Osteoblast (primary cell): Measurements from ENCODE around the gene SIGLECL1. TPM values are rescaled to one million over a fixed set of nuclear protein-coding genes. Genes with fewer than 3 reads are reported as not detected.

Experiments
- DNase-seq: peaks from one replicate; pipeline ENCODE4 v3.0.0; 2011; ENCODE audit warnings: low spot score, mixed read lengths; ENCODE audit not compliant: insufficient read length; ENCODE audit errors: missing footprints
- H2AFZ ChIP-seq: 2 replicates; pipeline ENCODE4 v1.6.0; 2011; ENCODE audit warnings: mild to moderate bottlenecking, low read length
- H3K27ac ChIP-seq: 2 replicates; pipeline ENCODE4 v1.5.1; 2011; ENCODE audit warnings: mild to moderate bottlenecking, low read depth, low read length, moderate library complexity
- H3K27me3 ChIP-seq: 2 replicates; pipeline ENCODE4 v1.6.0; 2012; ENCODE audit warnings: mild to moderate bottlenecking, control low read depth, inconsistent platforms, low read length, moderate library complexity; ENCODE audit not compliant: insufficient read depth
- H3K36me3 ChIP-seq: 2 replicates; pipeline ENCODE4 v1.5.1; 2011; ENCODE audit warnings: mild to moderate bottlenecking, low read length, control low read depth, moderate library complexity; ENCODE audit not compliant: insufficient read depth
- H3K4me1 ChIP-seq: 2 replicates; pipeline ENCODE4 v1.5.1; 2011; ENCODE audit warnings: mild to moderate bottlenecking, low read length, control low read depth, moderate library complexity; ENCODE audit not compliant: insufficient read depth
- H3K4me2 ChIP-seq: 2 replicates; pipeline ENCODE4 v1.6.0; 2011; ENCODE audit warnings: mild to moderate bottlenecking, low read length; ENCODE audit not compliant: insufficient read depth
- H3K4me3 ChIP-seq: fragments of 200-600 bp; sonication (generic); 3 replicates; pipeline ENCODE4 v1.5.1; 2012; ENCODE audit warnings: mild to moderate bottlenecking, low read length, inconsistent platforms; ENCODE audit not compliant: insufficient read depth
- H3K79me2 ChIP-seq: 2 replicates; pipeline ENCODE4 v1.6.0; 2012; ENCODE audit warnings: mild to moderate bottlenecking, low read length, control low read depth, inconsistent platforms; ENCODE audit not compliant: insufficient read depth
- H3K9me3 ChIP-seq: 2 replicates; pipeline ENCODE4 v1.5.1; 2011; ENCODE audit warnings: low read depth, low read length, control low read depth
- H4K20me1 ChIP-seq: 2 replicates; pipeline ENCODE4 v1.6.0; 2012; ENCODE audit warnings: mild to moderate bottlenecking, low read length, control low read depth; ENCODE audit not compliant: insufficient read depth
- small RNA-seq: library from RNA; depleted of rRNA; stranded (forward); fragments of <200 nt; gene quantifications from one replicate; pipeline ENCODE3, GENCODE V24; 2012
- total RNA-seq: library from RNA; depleted of rRNA; stranded (reverse); fragments of >200 nt; gene quantifications from 2 replicates; pipeline ENCODE4 v1.2.3, GENCODE V29; 2012
- TF ChIP-seq, protein P1 (sequence below): IDR thresholded peaks from 2 replicates; pipeline ENCODE4 v1.5.1; 2011; ENCODE audit warnings: mild to moderate bottlenecking, low read depth, low read length, moderate library complexity; ENCODE audit errors: extremely low read depth

Gene SIGLECL1
- total RNA-seq, 1 donor = not detected

DNA sequence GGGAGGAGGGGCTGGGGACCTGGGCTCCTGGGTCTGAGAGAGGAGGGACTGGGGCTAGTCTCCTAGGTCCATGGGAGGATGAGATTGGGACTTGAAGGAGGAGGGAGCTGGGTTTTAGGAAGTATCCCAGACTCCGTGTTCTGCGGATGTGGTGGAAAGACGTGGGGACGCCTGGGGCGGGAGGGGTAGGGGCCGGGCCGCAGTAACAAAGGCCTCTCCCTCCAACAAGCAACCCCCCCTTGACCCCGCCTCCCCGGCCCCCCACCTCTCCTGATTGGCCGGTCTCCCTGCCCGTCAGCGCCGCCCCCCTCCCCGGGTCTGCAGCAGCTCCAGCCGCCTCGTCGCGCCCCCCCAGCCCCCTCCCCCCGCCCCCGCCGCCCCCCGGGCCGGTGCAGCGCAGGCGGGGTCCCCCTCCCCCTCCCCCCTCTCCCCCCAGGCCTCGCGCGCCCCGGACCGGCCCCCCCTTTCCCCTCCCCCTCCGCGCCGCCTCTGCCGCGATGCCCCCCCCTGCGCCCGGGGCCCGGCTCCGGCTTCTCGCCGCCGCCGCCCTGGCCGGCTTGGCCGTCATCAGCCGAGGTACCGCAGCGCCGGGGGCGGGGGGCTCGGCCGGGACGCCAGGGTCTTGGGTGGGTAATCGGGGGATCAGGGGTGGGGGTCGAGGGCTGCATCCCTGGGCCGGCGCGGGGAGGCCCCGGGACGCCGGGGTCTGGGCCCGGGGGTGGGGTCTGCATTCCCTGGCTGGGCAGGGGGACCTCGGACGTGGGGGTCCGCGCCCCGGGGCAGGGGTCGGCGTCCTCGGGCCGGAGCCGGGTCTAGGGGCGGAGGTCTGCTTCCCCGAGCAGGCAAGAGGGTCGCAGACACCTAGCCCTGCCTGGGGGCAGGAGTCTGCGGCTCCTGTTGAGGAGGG lies 60.7 kb downstream of the SIGLECL1 start, which contains the start of gene IGLON5:
TSS of gene IGLON5 (plus strand) at position 294 of the 907 bp plus-strand sequence. CDS start at position 498, 204 bp downstream.
- Histone ChIP-seq H3K27me3 (peaks cover 8% of the 10 kb centered on the region), H3K27ac (no peak within 1 kb of the TSS), H3K4me3 (no peak within 1 kb of the TSS), H3K4me2 (no peak within 1 kb of the TSS), H3K4me1 (no peaks in the 10 kb centered on the region), H2AFZ (no peak within 1 kb of the TSS), H3K9me3 (no peaks in the 10 kb centered on the region), H3K36me3 (no peaks in the 10 kb centered on the region), H4K20me1 (no peaks in the 10 kb centered on the region), H3K79me2 (no peaks in the 10 kb centered on the region)
- TF ChIP-seq, protein P1, sequence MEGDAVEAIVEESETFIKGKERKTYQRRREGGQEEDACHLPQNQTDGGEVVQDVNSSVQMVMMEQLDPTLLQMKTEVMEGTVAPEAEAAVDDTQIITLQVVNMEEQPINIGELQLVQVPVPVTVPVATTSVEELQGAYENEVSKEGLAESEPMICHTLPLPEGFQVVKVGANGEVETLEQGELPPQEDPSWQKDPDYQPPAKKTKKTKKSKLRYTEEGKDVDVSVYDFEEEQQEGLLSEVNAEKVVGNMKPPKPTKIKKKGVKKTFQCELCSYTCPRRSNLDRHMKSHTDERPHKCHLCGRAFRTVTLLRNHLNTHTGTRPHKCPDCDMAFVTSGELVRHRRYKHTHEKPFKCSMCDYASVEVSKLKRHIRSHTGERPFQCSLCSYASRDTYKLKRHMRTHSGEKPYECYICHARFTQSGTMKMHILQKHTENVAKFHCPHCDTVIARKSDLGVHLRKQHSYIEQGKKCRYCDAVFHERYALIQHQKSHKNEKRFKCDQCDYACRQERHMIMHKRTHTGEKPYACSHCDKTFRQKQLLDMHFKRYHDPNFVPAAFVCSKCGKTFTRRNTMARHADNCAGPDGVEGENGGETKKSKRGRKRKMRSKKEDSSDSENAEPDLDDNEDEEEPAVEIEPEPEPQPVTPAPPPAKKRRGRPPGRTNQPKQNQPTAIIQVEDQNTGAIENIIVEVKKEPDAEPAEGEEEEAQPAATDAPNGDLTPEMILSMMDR = no peak
- DNase-seq = peak; percentile 73

GRCh38 chr19:51316688-51317087 lies 65.8 kb downstream of the SIGLECL1 start:
- H3K79me2 ChIP-seq = no peaks in the 10 kb centered on the region
- no peak overlapping the region for H2AFZ ChIP-seq
- H3K36me3 ChIP-seq = no peaks in the 10 kb centered on the region
- TF ChIP-seq, protein P1 = no peak
- H3K4me1 ChIP-seq = no peaks in the 10 kb centered on the region
- H4K20me1 ChIP-seq = no peaks in the 10 kb centered on the region
- DNase-seq = no peak
- no peak overlapping the region for H3K4me2 ChIP-seq
- H3K27ac ChIP-seq = no peak overlapping the region
- H3K9me3 ChIP-seq = no peaks in the 10 kb centered on the region
- H3K4me3 ChIP-seq = no peak overlapping the region
- peaks cover 8% of the 10 kb centered on the region for H3K27me3 ChIP-seq

DNA sequence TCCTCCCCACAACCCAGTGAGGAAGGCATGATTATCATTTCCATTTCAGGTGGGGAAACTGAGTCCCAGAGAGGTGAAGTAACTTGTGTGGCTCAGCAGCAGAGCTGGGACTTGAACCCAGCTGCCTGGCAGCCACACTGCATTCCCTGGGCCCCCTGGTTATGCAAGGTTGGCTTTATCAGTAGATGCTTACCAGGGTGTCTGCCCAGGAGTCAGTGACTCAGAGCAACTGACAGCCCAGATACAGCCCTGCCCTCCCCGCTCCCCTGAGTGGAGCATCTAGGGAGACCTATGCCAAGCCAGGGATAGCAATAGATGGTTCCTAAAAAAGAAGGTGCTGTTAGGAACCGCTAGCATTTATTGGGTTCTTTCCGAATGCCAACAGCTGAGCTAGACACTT lies 66.5 kb downstream of the SIGLECL1 start:
- peak; percentile 39 for DNase-seq
- Histone ChIP-seq H3K4me3 (no peak overlapping the region), H2AFZ (no peak overlapping the region), H3K4me1 (no peaks in the 10 kb centered on the region), H4K20me1 (no peaks in the 10 kb centered on the region), H3K27ac (no peak overlapping the region), H3K79me2 (no peaks in the 10 kb centered on the region), H3K27me3 (peaks cover 6% of the 10 kb centered on the region), H3K4me2 (no peak overlapping the region), H3K36me3 (no peaks in the 10 kb centered on the region), H3K9me3 (no peaks in the 10 kb centered on the region)
- TF ChIP-seq, protein P1 = no peak

DNA sequence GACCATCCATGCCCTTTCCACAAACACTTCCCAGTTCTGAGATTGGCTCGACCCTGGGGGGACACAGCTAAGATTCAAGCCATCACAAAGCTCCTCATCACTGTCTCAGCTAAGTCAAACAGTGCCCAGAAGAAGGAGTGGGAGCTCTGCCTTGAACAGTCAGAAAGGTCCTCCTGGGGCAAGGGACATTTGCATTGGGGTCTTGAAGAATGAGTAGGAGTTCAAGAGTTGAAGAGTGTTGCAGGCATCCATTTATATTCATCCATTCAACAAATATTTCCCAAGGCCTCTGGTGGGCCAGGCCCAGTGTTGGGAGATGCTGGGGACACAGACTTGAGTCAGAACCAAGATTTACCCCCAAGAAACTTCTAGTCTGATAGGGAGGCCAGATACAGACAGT lies 67.1 kb downstream of the SIGLECL1 start:
- Histone ChIP-seq H3K4me3 (no peak overlapping the region), H3K36me3 (no peaks in the 10 kb centered on the region), H3K4me1 (no peaks in the 10 kb centered on the region), H4K20me1 (no peaks in the 10 kb centered on the region), H3K27me3 (peaks cover 3% of the 10 kb centered on the region), H3K27ac (no peak overlapping the region), H3K4me2 (no peak overlapping the region), H3K9me3 (no peaks in the 10 kb centered on the region), H3K79me2 (no peaks in the 10 kb centered on the region), H2AFZ (no peak overlapping the region)
- peak; percentile 58 for DNase-seq
- TF ChIP-seq, protein P1 = no peak

Small RNA genes lying within 50 kb of the gene (small RNA-seq; reads per million reads assigned to genes)
- gene MIR8074 = not detected

Other genes with a start within 250 kb of the SIGLECL1 start
- not detected in 2 replicates for gene KLK8, start 249.5 kb upstream of the SIGLECL1 start, total RNA-seq
- not detected in 2 replicates for gene KLK10, start 231.4 kb upstream of the SIGLECL1 start, total RNA-seq
- not detected in 2 replicates for gene KLK11, start 224.5 kb upstream of the SIGLECL1 start, total RNA-seq
- gene KLK12, start 216.1 kb upstream of the SIGLECL1 start, total RNA-seq = not detected in 2 replicates
- not detected in 2 replicates for gene KLK13, start 186.0 kb upstream of the SIGLECL1 start, total RNA-seq
- not detected in 2 replicates for gene KLK14, start 168.2 kb upstream of the SIGLECL1 start, total RNA-seq
- 4.1 and 4.3 TPM in 2 replicates for gene CTU1, start 142.7 kb upstream of the SIGLECL1 start, total RNA-seq
- gene SIGLEC9, start 126.2 kb upstream of the SIGLECL1 start, total RNA-seq = under 0.01 TPM in 1 of 2 replicates, not detected in the other
- gene SIGLEC7, start 108.8 kb upstream of the SIGLECL1 start, total RNA-seq = not detected in 2 replicates
- gene CD33, start 26.0 kb upstream of the SIGLECL1 start, total RNA-seq = not detected in 2 replicates
- gene IGLON5, start 60.6 kb downstream of the SIGLECL1 start, total RNA-seq = not detected in 2 replicates
- gene VSIG10L, start 91.1 kb downstream of the SIGLECL1 start, total RNA-seq = 0.72 and 0.88 TPM in 2 replicates
- gene ETFB, start 115.3 kb downstream of the SIGLECL1 start, total RNA-seq = 68.4 and 84.3 TPM in 2 replicates
- gene CLDND2, start 117.9 kb downstream of the SIGLECL1 start, total RNA-seq = not detected in 2 replicates
- gene NKG7, start 121.6 kb downstream of the SIGLECL1 start, total RNA-seq = not detected in 2 replicates
- gene LIM2, start 136.9 kb downstream of the SIGLECL1 start, total RNA-seq = not detected in 2 replicates
- not detected in 2 replicates for gene C19orf84, start 139.5 kb downstream of the SIGLECL1 start, total RNA-seq
- gene SIGLEC10, start 166.6 kb downstream of the SIGLECL1 start, total RNA-seq = not detected in 2 replicates
- not detected in 2 replicates for gene SIGLEC8, start 207.4 kb downstream of the SIGLECL1 start, total RNA-seq
- not detected in 2 replicates for gene CEACAM18, start 227.5 kb downstream of the SIGLECL1 start, total RNA-seq